GM19395 (cell line): Measurements from ENCODE around the gene STEAP4.

Source experiments
- ATAC-seq: cut with Tn5 transposase; IDR thresholded peaks from one replicate; pipeline ENCODE4 v1.9.1; 2021; ENCODE audit warnings: mild to moderate bottlenecking, moderate library complexity; ENCODE audit not compliant: unreplicated experiment

Gene STEAP4

GRCh38 chr7:88223265-88223664 is 83.4 kb downstream of the STEAP4 start:
- no peak for ATAC-seq
